Measurements from ENCODE around the gene CASP4. TPM values are rescaled to one million over a fixed set of nuclear protein-coding genes. Genes with fewer than 3 reads are reported as not detected.

Gene CASP4
- total RNA-seq, 2 donors from 2014 or later: 43.9 to 49.8 TPM

DNA sequence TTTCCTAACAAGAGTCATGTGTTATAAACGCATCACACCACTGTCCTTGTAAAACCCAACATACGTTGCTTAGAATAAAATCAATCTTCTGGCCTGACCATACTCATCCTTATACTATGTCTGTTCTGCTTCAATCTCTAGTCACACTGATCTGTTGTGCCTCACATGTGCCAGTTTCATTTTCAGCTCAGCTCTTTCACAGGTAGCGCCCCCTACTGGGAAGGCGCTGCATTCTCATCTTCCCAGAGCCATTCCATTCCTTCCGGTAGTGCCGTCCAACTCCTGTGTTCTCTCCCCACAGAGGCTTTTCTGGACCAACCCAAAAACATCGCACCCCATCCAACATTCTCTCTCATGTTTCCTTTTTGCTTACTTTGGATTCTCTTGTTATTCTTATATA is 32.4 kb upstream of the CASP4 start:
- Histone ChIP-seq H3K36me3 (no peaks in the 10 kb centered on the region), H3K27ac (no peak overlapping the region), H3K4me3 (no peak overlapping the region), H3K27me3 (replicated peaks; ENCODE audit: insufficient read depth) (no peaks in the 10 kb centered on the region), H3K9me3 (no peaks in the 10 kb centered on the region), H3K4me1 (replicated peaks) (no peaks in the 10 kb centered on the region)
- WGBS: 80% methylated on average over 7 of the region's 7 CpGs
- no peak for TF ChIP-seq POLR2A (IDR thresholded peaks at IDR 0.05)
- TF ChIP-seq, protein P1, sequence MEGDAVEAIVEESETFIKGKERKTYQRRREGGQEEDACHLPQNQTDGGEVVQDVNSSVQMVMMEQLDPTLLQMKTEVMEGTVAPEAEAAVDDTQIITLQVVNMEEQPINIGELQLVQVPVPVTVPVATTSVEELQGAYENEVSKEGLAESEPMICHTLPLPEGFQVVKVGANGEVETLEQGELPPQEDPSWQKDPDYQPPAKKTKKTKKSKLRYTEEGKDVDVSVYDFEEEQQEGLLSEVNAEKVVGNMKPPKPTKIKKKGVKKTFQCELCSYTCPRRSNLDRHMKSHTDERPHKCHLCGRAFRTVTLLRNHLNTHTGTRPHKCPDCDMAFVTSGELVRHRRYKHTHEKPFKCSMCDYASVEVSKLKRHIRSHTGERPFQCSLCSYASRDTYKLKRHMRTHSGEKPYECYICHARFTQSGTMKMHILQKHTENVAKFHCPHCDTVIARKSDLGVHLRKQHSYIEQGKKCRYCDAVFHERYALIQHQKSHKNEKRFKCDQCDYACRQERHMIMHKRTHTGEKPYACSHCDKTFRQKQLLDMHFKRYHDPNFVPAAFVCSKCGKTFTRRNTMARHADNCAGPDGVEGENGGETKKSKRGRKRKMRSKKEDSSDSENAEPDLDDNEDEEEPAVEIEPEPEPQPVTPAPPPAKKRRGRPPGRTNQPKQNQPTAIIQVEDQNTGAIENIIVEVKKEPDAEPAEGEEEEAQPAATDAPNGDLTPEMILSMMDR (IDR thresholded peaks at IDR 0.05): no peak
- no peak for TF ChIP-seq POLR2AphosphoS5 (IDR thresholded peaks at IDR 0.05)
- intact Hi-C loops (cut with DNase I): no loop called here
- DNase-seq (ENCODE audit: low spot score): no peak

DNA sequence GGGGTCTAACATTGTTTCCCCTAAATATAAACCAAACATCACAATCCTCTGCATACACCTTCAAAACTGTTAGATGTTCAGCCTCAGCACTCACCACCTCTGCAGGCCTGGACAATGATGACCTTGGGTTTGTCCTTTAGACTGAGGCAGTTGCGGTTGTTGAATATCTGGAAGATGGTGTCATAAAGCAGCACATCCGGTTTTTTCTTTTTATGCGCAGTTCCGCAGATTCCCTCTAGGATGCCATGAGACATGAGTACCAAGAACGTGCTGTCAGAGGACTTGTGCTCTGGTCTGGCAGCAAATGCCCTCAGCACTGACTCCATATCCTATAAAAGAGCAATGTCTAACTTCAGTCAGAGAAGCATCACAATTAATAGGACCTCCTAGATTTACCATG is 31.8 kb upstream of the CASP4 start:
- 92% methylated on average over 5 of the region's 5 CpGs for WGBS
- no peak for DNase-seq (ENCODE audit: low spot score)
- TF ChIP-seq, protein P1 (IDR thresholded peaks at IDR 0.05): no peak
- TF ChIP-seq POLR2AphosphoS5 (IDR thresholded peaks at IDR 0.05) (no peak), POLR2A (IDR thresholded peaks at IDR 0.05) (no peak)
- intact Hi-C loops (cut with DNase I): no loop called here
- no peaks in the 10 kb centered on the region for H3K36me3 ChIP-seq
- no peak overlapping the region for H3K4me3 ChIP-seq
- no peak overlapping the region for H3K27ac ChIP-seq
- no peaks in the 10 kb centered on the region for H3K27me3 ChIP-seq (replicated peaks; ENCODE audit: insufficient read depth)
- H3K4me1 ChIP-seq (replicated peaks): no peaks in the 10 kb centered on the region
- no peaks in the 10 kb centered on the region for H3K9me3 ChIP-seq

DNA sequence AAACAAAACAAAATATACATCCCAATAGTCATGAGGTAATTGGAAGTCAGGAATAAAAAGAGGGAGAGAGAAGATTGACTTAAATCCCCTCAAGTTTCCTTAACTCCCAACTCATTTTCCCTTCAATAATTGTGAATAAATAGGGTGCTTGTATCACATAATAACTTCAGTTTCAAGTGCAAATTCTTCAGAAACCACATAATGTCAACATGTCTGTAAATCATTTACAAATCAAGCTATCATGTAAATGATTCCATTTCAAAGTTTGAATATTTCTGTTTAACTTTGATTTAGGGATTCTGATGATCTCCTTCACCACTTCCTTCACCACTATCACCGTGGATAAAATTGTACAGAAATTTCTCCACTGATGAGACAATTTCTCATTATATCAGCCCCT is 31.3 kb upstream of the CASP4 start:
- intact Hi-C loops (cut with DNase I): no loop called here
- 85% methylated on average over 1 of the region's 1 CpG for WGBS
- TF ChIP-seq POLR2A (IDR thresholded peaks at IDR 0.05) (no peak), POLR2AphosphoS5 (IDR thresholded peaks at IDR 0.05) (no peak)
- TF ChIP-seq, protein P1 (IDR thresholded peaks at IDR 0.05): no peak
- Histone ChIP-seq H3K4me3 (no peak overlapping the region), H3K27me3 (replicated peaks; ENCODE audit: insufficient read depth) (no peaks in the 10 kb centered on the region), H3K4me1 (replicated peaks) (no peaks in the 10 kb centered on the region), H3K36me3 (no peaks in the 10 kb centered on the region), H3K27ac (no peak overlapping the region), H3K9me3 (no peaks in the 10 kb centered on the region)
- no peak for DNase-seq (ENCODE audit: low spot score)

DNA sequence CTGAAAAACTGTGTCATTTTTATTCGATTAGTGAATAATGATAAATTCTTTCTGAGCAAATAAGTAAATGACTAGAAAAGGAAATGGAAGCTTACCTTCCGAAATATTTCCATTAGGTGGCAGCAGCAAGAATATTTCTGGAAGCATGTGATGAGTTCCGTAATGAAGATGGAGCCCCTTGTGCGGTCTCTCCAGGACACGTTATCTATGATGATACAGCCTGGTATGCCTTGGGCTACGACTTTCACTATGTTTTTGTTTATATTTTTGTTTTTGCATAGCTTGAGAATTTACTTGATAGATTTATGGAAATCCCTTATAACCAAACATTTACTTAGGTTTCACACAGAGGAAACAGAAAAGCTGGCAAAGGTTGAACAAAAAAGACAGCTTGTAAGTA is 28.9 kb upstream of the CASP4 start:
- no peak for DNase-seq (ENCODE audit: low spot score)
- Histone ChIP-seq H3K9me3 (no peaks in the 10 kb centered on the region), H3K4me3 (no peak overlapping the region), H3K4me1 (replicated peaks) (no peaks in the 10 kb centered on the region), H3K36me3 (no peaks in the 10 kb centered on the region), H3K27me3 (replicated peaks; ENCODE audit: insufficient read depth) (no peaks in the 10 kb centered on the region), H3K27ac (no peak overlapping the region)
- TF ChIP-seq POLR2A (IDR thresholded peaks at IDR 0.05) (no peak), POLR2AphosphoS5 (IDR thresholded peaks at IDR 0.05) (no peak)
- TF ChIP-seq, protein P1 (IDR thresholded peaks at IDR 0.05): no peak
- intact Hi-C loops (cut with DNase I): no loop called here
- WGBS: 83% methylated on average over 6 of the region's 6 CpGs

DNA sequence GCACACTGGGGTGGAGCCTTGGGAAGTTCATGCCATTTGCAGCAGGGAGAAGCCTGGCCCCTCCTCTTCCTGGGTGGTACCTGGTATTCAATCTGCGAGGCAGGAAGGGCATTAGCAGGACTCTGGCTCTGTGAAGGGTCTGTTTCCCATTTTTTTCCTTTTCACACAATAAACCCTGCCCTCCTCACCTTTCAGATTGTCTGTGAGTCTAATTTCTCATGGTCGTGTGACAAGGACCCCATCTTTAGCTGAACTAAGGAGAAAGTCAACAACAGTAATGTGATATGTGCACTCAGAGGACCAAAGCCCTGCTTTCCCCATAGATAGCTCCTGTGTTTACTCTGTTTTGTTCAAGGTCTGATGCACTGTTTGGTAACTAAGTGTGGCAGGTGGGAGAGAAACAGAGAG is 26.6 kb upstream of the CASP4 start:
- H3K4me1 ChIP-seq (replicated peaks): no peaks in the 10 kb centered on the region
- H3K27ac ChIP-seq: no peak overlapping the region
- intact Hi-C loops (cut with DNase I): no loop called here
- no peak overlapping the region for H3K4me3 ChIP-seq
- H3K27me3 ChIP-seq (replicated peaks; ENCODE audit: insufficient read depth): no peaks in the 10 kb centered on the region
- DNase-seq (ENCODE audit: low spot score): no peak
- 56% methylated on average over 2 of the region's 2 CpGs for WGBS
- H3K9me3 ChIP-seq: no peaks in the 10 kb centered on the region
- TF ChIP-seq, protein P1 (IDR thresholded peaks at IDR 0.05): no peak
- TF ChIP-seq POLR2AphosphoS5 (IDR thresholded peaks at IDR 0.05) (no peak), POLR2A (IDR thresholded peaks at IDR 0.05) (no peak)
- no peaks in the 10 kb centered on the region for H3K36me3 ChIP-seq
